NCI-H2196 treated with DMSO at 0.1 percent for 48 hours (cell line): ENCODE results near the gene INSRR.

Experiments
- DNase-seq: peaks from one replicate; lab custom pipeline; 2025; ENCODE audit not compliant: unreplicated experiment; lab: John Stamatoyannopoulos, UW

Gene INSRR

DNA sequence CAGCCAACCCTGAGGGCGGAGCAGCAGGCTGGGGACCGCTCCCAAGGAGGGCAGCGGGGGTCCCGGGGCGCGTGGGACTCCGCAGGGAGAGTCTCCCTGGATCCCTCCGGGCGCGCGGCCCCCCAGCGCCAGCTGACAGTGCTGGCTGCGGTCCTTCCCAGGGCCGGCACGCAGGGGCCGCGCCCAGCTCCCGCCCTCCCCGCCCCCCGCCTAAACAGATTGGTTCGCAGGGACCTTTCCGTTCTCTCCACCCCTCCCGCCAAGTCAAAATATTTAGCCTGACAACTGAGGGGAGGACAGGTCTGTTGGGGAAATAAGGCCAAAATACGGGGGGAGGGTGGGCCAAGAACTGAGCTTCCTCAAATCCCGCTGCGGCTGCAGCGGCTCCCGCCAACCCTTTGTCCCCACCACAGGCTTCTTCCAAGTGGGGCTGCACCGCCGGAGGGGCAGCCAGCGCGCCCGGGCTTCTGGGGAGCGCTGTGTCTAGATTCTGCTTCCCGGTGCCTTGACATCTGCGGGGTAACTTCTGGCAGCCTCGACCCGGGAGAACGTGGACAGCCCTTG lies at the start of gene INSRR:
INSRR (minus strand) TSS at position 159 of the 564 bp plus-strand sequence. CDS start 496 bp downstream, outside the sequence.
- DNase-seq, result no peak

DNA sequence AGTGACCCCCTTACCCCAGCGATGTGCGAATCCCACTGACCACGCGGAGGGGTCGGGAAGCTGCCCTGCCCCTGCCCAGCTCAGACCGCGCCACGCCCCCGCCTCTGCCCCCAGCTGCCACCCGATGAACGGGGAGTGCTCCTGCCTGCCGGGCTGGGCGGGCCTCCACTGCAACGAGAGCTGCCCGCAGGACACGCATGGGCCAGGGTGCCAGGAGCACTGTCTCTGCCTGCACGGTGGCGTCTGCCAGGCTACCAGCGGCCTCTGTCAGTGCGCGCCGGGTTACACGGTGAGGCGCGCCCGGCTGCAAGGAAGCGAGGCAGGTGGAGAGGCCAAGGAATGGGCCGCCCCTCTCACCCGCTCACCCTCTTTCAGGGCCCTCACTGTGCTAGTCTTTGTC lies 49.6 kb upstream of the INSRR start:
- no peak for DNase-seq

DNA sequence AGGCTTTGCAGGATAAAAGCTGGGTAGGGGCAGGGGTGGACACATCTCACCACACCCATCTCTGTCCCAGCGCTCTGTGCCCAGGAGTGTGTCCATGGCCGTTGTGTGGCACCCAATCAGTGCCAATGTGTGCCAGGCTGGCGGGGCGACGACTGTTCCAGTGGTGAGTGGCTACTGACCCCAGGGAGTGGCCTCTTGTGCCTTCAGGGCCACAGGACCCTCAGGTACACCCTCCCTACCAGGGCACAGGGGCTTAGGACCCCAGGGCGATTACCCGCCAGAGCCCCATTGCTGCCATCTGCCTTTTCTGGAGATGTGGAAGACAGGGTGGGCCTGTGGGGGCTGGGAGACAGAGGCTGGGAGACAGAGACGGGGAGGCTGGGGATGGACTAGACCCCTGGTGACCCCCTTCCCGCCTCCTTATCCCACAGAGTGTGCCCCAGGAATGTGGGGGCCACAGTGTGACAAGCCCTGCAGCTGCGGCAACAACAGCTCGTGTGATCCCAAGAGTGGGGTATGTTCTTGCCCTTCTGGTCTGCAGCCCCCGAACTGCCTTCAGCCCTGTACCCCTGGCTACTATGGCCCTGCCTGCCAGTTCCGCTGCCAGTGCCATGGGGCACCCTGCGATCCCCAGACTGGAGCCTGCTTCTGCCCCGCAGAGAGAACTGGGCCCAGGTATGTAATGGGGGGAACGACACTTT lies 47.4 kb upstream of the INSRR start:
- no peak for DNase-seq

DNA sequence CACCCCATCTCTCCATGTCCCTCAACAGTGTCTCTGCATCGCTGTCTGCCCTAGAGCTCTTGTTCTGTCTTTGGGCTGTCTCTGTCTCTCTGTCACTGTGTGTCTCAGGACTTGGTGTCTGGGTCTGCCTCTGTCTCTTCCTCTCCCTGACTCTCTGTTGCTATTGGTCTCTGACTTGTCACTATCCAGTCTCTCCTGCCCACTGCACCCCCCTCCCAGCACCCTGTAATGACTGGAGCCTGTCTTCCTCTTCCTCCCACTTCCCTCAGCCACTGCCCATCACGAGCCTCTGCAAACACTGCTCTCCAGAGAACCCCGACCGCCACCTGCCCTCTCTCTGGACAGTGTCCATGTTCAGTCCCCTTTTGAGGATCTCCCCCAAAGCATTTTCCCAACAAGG lies 46.7 kb upstream of the INSRR start:
- no peak for DNase-seq

DNA sequence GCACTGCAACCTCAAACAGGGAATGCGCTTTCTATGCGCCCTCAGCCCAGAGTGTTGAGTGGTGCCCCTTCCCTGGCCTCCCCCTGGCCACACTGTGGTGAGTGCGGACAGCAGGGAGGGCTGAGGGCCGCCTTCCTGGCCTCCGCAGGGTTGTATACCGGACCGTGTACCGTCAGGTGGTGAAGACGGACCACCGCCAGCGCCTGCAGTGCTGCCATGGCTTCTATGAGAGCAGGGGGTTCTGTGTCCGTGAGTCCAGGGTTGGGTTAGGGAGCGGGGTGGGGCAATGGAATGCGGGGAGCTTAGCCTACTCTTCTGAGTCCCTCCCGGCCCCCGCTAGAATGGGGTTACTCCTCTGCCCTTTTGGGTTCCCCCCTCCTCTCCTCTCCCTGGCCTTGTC lies 46.3 kb upstream of the INSRR start:
- no peak for DNase-seq

DNA sequence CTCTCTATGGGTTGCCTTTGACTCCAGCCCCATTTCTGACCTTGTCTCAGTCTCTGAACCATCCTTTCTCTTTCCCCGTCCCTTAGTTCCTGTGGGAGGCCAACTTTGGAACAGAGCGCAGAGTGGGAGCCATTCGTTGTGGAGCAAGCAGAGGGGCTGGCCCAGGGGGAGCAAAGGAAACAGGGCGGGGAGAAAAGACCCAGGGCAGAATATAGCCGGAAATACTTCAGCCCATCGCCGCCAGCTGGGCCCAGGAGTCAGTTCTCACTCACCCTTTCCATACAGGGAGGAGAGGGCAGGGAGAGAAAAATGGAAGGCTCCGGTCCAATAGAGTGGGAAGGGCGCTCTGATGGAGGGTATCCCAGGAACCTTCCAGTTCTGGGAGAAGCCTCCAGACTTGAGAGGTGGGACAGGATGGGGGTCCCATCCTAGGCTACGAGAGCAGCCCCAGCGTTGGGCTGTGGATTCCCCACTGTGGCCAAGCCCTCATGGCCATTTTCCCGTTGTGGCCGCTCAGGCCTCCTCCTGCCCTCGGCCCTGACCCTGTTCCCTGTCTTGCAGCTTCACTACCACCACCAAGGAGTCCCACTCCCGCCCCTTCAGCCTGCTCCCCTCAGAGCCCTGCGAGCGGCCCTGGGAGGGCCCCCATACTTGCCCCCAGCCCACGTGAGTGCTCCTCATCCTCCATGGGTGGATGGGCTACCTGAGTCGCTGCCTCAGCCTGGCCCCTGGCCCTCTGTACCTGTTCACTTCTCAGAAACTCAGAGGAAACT lies 45.5 kb upstream of the INSRR start:
- DNase-seq, result no peak

DNA sequence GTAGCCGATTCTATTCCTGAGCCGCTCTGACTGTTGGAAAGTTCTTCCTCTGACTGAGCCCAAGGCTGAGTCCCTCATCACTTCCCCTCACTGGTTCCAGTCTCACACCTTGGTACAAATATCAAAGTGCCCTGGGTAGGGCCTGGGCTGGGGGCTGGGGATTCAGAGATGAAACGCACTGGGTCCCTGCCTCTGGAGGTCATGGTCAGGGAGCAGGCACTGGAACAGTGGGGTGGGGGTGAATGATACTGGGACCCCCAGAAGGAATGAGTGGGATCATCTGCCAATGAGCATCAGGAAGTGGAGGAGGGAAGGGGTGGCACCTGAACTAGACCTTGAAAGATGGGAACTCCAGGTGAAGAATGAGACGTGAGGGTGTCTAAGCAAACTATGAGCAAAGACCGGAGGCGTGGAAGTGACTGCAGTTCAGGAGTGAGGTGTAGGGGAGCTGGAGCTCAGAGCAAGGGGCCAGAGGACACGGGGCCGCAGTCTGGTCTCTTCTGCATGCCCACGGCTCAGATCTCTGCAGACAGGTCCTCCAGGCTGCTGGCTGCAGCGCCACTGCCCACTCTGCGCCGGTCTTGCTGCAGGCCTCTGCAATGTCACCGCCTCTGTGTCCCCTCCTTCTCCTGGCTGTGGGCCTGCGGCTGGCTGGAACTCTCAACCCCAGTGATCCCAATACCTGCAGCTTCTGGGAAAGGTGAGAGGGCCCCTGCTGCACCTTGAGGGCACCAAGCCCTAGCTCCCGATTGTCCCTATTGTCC lies 44.6 kb upstream of the INSRR start:
- no peak for DNase-seq

DNA sequence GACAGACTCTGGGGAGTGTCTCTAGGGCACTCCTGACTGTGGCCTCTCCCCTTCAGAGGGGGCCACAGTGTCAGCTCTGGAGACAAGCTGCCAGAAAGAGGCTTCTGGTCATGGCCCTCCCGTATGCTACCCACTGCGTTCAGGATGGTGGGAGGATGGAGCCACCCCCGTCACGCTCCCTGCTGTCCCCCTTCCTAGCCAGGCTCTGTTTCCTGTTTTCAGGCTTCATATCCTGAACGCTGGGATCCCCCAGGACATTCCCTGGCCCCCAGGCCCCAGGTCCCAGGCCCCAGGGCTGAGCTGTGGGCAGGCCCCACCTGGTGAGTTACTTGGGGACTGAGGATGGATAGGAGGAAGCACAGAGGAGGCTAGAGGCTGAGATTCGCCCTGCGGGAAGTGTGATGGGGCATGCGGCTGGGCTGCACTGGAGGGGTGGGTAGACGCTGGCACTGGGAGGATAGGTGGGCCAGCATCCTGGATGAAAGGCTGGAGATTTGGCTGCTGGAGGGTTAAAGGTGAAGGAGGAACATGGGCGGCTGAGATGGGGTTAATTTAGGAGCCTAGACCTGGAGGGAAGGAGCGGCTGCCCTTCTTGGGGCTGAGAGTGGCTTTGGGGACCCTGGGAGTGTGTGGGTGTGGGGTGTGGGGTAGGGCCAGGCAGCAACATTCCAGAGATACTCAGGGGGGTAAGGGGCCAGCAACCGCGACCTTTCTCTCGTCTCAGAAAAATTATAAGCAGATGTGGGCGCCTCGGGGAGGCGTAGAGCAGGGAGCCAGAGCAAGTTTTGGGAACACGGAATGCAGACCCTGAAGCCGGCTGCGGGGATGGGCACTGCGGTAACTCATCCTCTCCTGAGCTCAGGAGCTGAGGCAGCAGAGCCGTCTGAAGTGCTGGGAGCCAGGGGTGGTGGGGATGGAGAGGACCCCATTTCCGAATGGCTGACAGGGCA lies 43.3 kb upstream of the INSRR start:
- DNase-seq, result no peak

DNA sequence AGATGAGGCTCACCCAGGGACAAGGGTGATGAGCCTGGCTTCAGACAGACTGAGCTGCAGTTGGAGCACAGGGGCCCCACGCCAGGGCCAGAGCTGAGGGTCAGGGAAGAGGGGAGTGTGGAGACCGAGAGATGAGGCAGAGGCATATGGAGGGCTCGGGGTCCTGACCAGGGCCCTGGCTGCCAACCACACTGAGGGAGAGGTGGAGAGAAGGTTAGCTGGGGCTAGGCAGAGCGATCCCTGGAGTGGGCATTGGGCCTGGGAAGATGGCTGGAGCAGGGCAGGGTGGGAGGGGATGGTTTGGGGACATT lies 42.6 kb upstream of the INSRR start:
- no peak for DNase-seq

DNA sequence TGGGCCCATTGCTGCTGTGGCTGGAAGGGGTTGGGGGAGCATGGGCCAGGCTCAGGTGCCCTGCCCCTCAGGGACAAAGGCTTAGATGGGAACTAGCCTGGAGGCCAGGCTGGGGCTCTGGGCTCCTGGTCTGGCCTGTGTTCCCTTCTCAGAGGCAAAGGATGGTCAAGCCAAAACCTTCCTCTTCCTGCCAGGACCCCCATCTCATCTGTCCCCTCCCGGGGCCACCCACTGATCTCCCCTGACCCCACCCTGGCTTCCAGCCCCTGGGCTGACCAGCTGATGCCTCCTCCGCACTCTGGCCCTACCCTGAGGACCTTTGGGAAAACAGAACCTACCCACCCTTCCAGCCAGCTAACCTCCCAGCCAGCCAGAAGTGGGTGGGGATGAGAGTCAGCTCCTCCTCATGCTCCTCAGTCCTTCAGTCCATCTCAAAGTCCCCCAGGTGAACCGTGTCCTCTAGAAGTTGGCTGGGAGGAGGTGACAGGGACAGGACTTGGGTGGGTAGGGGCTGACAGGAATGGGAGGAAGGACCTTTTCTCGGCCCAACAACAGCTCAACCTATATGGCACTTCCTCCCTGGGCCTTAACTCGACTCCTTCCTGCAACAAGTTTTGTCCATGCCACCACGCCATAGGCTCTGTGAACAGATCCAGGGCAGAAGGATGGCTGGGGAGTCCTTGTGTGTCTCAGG lies 42.1 kb upstream of the INSRR start:
- no peak for DNase-seq

DNA sequence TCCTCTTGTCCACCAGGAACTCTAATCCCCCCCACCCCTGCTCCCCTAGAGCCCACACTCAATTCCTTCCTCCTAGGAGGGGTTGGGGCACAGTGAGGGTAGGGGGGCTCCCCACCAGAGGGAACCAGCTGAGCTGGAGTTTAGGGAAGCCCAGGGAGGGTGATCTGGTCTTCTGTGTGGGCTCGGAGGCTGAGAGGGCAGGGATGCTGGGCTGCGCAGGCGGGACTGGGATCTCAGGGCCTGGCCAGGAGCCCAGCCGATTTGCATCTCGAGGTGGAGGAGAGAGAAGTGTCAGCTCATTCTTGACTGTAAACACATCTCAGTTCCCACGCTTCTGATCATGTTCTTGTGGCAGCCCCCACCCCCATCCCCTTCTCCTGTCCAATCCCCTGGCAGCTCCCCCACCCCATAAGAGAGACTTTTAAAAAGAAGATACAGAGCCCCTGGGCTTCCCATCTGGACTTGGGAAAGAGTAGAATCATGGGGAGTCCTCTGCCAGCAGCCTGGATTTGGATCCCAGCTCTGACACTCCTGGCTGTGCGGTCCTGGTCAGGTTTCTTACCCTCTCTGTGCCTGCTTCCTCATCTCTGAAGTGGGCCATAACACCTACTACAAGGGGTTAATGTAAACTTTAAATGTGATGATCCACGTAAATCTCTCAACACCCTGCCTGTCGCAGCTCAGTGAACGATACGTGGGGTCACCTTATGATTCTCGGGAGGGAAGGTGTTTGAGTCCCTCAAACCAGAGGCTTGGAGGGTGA lies 41.2 kb upstream of the INSRR start:
- no peak for DNase-seq

DNA sequence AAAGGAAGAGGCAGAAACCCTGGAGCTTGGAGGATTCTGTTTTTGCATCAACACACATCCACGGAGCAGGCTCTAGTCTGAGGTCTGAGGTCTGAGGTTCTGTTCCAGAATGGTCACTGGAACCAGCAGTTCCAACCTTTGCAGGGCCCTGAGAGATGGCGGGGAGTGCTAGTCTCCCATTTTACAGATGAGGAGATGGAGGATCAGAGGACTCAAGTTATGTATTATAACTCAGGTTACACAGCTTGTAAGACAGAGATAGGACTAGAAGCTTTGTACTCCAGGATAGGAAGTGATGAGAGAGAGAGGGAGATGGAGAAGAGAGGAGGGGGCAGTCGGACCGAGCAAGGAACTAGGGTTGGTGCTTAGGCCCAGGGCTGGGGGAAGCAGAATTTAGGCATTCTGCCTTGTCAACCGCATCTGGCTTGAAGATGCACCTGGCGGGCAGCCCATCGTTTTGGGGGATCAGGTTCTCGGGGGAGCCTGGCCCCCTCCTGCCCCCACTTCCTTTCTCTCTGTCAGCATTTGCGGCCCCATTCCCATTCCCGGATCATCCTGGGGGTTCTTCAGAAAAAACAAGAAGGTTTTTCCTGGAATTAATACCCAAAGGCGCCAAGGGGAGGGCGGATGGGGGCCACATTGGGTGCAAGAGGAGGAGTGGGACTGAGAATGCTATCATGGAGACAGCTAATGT lies 40.2 kb upstream of the INSRR start:
- DNase-seq, result no peak

DNA sequence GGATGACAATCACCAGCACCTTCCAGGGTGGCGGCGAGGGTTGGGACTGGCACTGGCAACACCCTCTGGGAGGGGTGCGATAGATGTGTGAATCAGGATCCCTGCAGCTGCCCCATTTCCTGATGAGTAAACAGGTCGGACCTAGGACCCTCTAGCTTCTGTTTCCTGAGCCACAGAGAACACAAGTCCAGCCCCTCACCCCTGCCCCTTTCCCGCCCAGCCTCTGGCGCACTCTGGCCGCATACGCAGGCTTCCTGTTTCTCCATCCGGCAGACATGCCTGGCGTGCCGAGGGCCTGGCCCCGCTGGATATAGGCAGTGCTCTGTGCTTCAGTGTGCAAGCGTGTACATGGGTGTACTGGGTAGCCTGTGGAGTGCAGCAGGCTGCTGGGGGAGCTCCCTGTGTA lies 39.2 kb upstream of the INSRR start:
- no peak for DNase-seq

DNA sequence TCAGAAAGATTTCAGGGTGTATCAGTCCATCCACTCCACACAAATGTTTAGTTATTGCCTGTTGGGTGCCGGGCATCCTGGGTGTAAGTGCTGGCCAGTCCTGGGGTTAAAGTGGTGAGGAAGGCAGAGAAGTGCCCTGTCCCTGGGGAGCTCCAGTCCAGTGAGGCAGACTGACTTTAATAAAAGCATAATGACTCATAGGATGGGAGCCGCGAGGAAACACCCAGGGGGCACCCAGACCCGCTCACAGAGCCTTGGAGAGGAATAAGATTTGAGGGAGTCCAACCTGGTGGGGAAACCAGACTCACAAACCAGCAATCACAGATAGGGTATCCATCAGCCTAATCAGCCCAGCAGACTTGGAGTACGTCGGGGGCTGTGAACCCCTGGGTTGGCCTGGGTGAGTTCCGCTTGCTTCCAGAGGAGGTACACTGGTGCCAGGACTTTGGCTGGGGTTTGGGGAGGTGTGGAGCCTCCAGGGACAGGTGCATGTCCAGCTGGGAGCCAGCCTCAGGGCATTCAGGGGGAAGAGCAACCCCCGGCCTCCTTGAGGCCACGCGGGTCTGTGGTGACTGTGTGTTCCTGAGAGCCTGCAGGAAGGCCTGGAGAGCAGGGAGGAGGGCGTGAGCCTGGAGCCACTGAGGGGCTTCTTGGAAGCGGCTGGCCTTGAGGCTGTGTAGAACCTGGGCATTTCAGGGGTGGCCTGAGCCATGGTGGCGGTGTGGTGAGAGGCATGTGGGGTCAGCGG lies 38.3 kb upstream of the INSRR start:
- no peak for DNase-seq

DNA sequence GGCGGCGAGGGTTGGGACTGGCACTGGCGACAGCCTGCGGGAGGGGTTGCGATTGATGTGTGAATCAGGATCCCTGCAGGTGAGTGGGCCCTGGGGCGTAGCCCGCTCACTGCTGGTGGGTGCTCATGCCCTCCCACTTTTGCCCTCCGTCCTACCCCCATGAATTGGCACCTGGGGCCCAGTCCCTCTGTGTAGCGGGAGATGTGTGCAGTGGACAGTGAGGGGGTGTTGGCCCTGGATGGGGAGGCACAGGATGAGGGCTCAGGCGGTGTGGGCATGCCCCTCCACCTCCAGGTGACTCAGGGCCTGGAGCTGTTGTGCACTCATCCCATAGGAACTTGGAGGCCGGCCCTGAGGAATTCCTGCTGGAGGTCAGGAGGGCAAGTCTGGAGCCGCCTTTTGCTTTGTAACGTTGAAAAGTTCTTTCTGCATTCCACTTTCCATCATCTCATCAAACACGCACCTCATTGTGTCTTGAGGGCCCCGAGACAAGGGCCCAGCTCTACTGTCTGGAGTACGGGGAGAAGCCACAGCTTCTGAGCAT lies 37.6 kb upstream of the INSRR start:
- DNase-seq, result no peak

DNA sequence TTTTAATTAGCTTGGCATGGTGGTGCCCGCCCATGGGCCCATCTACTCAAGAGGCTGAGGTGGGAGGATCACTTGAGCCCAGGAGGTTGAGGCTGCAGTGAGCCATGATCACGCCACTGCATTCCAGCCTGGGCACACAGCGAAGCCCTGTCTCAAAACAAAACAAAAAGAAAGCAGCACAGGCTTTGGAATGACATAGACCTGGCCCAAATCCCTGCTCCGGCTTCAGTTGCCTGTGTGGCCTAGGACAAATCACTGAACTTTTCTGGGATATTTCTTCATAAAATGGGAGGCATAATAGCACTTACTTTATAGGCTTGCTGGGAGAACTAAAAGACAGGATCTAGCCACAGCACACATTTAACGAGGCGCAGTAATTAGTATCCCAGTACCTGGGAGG lies 37.0 kb upstream of the INSRR start:
- DNase-seq, result no peak

DNA sequence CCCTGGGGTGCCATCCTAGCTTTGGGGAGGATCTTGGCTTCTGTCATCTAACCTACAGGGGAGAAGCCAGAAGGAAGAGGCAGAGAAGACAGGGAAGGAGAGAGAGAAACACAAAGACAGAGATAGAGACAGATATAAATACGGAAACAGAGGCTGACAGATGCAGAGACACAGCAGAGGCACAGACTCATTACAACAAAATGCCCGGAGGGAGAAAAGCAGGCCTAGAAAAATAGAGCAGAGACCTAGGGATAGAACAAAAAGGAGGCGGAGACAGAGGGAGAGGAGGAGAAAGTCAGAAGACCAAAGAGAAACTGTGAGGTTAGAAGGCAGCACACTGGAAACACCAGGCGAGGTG lies 36.5 kb upstream of the INSRR start:
- DNase-seq, result no peak
